GM23338 (cell line): ENCODE measurements around the gene MRGPRE.

ENCODE experiments used
- CREB1 ChIP-seq: fragments of 250-450 bp; sonication (Bioruptor Pico); IDR thresholded peaks from 2 replicates; pipeline ENCODE4 v1.5.0; 2020; ENCODE audit warnings: low read depth, mild to moderate bottlenecking, moderate library complexity
- CTCF ChIP-seq, 2 experiments: fragments of 200-600 bp in 1 of 2; sonication (generic) in 1 of 2; conservative IDR thresholded peaks; 2 replicates each; pipeline versions ENCODE4 v1.5.1 to v1.6.1; 2016 to 2017; ENCODE audit warnings: antibody characterized with exemption in 2 of 2, low read depth in 2 of 2, mild to moderate bottlenecking in 2 of 2, moderate library complexity in 1 of 2
- EZH2 ChIP-seq: fragments of 200-600 bp; sonication (generic); IDR thresholded peaks from one replicate; pipeline ENCODE4 v1.8.0; 2017; ENCODE audit warnings: antibody characterized with exemption, mild to moderate bottlenecking, low read depth; ENCODE audit not compliant: unreplicated experiment
- EZH2phosphoT487 ChIP-seq: fragments of 200-600 bp; sonication (generic); IDR thresholded peaks from one replicate; pipeline ENCODE4 v1.8.1; 2018; ENCODE audit warnings: antibody characterized with exemption; ENCODE audit not compliant: unreplicated experiment
- JUNB ChIP-seq: IDR thresholded peaks from one replicate; pipeline ENCODE4 v1.6.1; 2016; ENCODE audit warnings: antibody characterized with exemption; ENCODE audit not compliant: unreplicated experiment
- POLR2AphosphoS5 ChIP-seq: IDR thresholded peaks from 2 replicates; pipeline ENCODE4 v1.6.1; 2016; ENCODE audit warnings: antibody characterized with exemption, low read depth
- REST ChIP-seq: IDR thresholded peaks from one replicate; pipeline ENCODE4 v1.6.1; 2018; ENCODE audit warnings: antibody characterized with exemption; ENCODE audit not compliant: unreplicated experiment
- STAT1 ChIP-seq: IDR thresholded peaks from one replicate; pipeline ENCODE4 v1.6.1; 2016; ENCODE audit warnings: antibody characterized with exemption; ENCODE audit not compliant: unreplicated experiment
- ZNF114 ChIP-seq: fragments of 250-450 bp; sonication (Bioruptor Pico); IDR thresholded peaks from 2 replicates; pipeline ENCODE4 v1.5.0; 2020; ENCODE audit warnings: mild to moderate bottlenecking, moderate library complexity
- ZNF331 ChIP-seq: fragments of 250-450 bp; sonication (Bioruptor Pico); IDR thresholded peaks from 2 replicates; pipeline ENCODE4 v1.5.0; 2020; ENCODE audit warnings: low read depth, mild to moderate bottlenecking, moderate library complexity
- ZNF462 ChIP-seq: fragments of 250-450 bp; sonication (Bioruptor Pico); IDR thresholded peaks from 2 replicates; pipeline ENCODE4 v1.5.0; 2020; ENCODE audit warnings: mild to moderate bottlenecking, moderate library complexity

- TF ChIP-seq CTCF (conservative IDR thresholded peaks at IDR 0.05; ENCODE audit: low read depth in 2 of 2) = no peak
- no peak for TF ChIP-seq POLR2AphosphoS5
- no peak for TF ChIP-seq REST
- no peak for TF ChIP-seq EZH2
- no peak for TF ChIP-seq ZNF114 (CRISPR knock-in tag)
- no peak for TF ChIP-seq ZNF462 (CRISPR knock-in tag)
- TF ChIP-seq JUNB = no peak
- TF ChIP-seq CREB1 (CRISPR knock-in tag) = no peak
- TF ChIP-seq ZNF331 (CRISPR knock-in tag) = no peak
- TF ChIP-seq EZH2phosphoT487 = no peak
- no peak for TF ChIP-seq STAT1
Measured at GRCh38 chr11:3213659-3214419, 18.4 kb downstream of the MRGPRE start.
